Endodermal cell (in vitro differentiated cells): ENCODE data around the gene OR4D11. TPM values are rescaled to one million over a fixed set of nuclear protein-coding genes. Genes with fewer than 3 reads are reported as not detected.
"Not testable (repeated sequence)": the region's sequence is repeated elsewhere in the genome, so short reads cannot be mapped to it uniquely, and the experiment has no call there.

Experiments
- DNase-seq: peaks from one replicate; pipeline ENCODE4 v3.0.0-alpha.2; 2017
- H3K27ac ChIP-seq: 2 replicates; pipeline ENCODE4 v1.5.1; 2013; ENCODE audit warnings: mild to moderate bottlenecking, low read depth, low read length, moderate library complexity
- H3K27me3 ChIP-seq: 2 replicates; pipeline ENCODE4 v1.6.1; 2013; ENCODE audit warnings: mild to moderate bottlenecking, low read length, moderate library complexity; ENCODE audit not compliant: insufficient read depth, control insufficient read depth, poor library complexity, severe bottlenecking
- H3K36me3 ChIP-seq: 2 replicates; pipeline ENCODE4 v1.7.0; 2013; ENCODE audit warnings: mild to moderate bottlenecking, low read length, moderate library complexity; ENCODE audit not compliant: control insufficient read depth, insufficient read depth
- H3K4me1 ChIP-seq: one replicate; pipeline ENCODE4 v1.7.0; 2013; ENCODE audit warnings: low read length; ENCODE audit not compliant: control insufficient read depth, insufficient read depth
- H3K4me3 ChIP-seq: 2 replicates; pipeline ENCODE4 v1.5.1; 2013; ENCODE audit warnings: mild to moderate bottlenecking, low read length, moderate library complexity
- H3K9ac ChIP-seq: 2 replicates; pipeline ENCODE4 v1.6.1; 2013; ENCODE audit warnings: mild to moderate bottlenecking, low read length, moderate library complexity; ENCODE audit not compliant: poor library complexity, severe bottlenecking; ENCODE audit errors: extremely low read depth
- H3K9me3 ChIP-seq: 2 replicates; pipeline ENCODE4 v1.6.1; 2013; ENCODE audit warnings: mild to moderate bottlenecking, low read length, moderate library complexity; ENCODE audit not compliant: control insufficient read depth
- H3K27ac Mint-ChIP-seq: 2 replicates; pipeline ENCODE4 v1.8.0; 2020; ENCODE audit warnings: mixed read lengths
- H3K27me3 Mint-ChIP-seq: 2 replicates; pipeline ENCODE4 v1.8.0; 2021; ENCODE audit warnings: mild to moderate bottlenecking, mixed read lengths; ENCODE audit not compliant: insufficient read depth
- H3K36me3 Mint-ChIP-seq: 2 replicates; pipeline ENCODE4 v1.8.0; 2020; ENCODE audit warnings: low read depth, mixed read lengths
- H3K4me1 Mint-ChIP-seq: 2 replicates; pipeline ENCODE4 v1.8.0; 2020; ENCODE audit warnings: mixed read lengths
- H3K4me3 Mint-ChIP-seq: 2 replicates; pipeline ENCODE4 v1.8.0; 2020; ENCODE audit warnings: mild to moderate bottlenecking, moderate library complexity, mixed read lengths
- H3K9me3 Mint-ChIP-seq: 2 replicates; pipeline ENCODE4 v1.8.0; 2020; ENCODE audit warnings: mild to moderate bottlenecking, mixed read lengths
- CTCF ChIP-seq: fragments of 200-600 bp; sonication (generic); conservative IDR thresholded peaks from 2 replicates; pipeline ENCODE4 v1.5.0; 2021; ENCODE audit warnings: antibody characterized with exemption, mild to moderate bottlenecking
- WGBS, 2 experiments: methylation state at CpG; one replicate each; pipeline versions ENCODE4 v1.1.5 to v1.1.7; 2013; ENCODE audit warnings: missing lambda C conversion rate in 2 of 2, mixed read lengths in 1 of 2; ENCODE audit not compliant: insufficient coverage in 1 of 2, insufficient read length in 1 of 2; 5-methylcytosine and 5-hydroxymethylcytosine counted together
- total RNA-seq, 2 donors: library from RNA; stranded (reverse); fragmentation: NEBNext Ultra II Directional in 1 of 2; extraction: Animal tissue kit (Norgen Biotek cat#: 25700) in 1 of 2; gene quantifications; 2 replicates in 1 of 2; 3 replicates in 1 of 2; pipeline ENCODE4 v1.2.1, GENCODE V29; 2021

Gene OR4D11
- total RNA-seq, 2 donors from 2014 or later, result not detected

- DNase-seq, result no peak
- Histone ChIP-seq H3K9me3 (no peaks in the 10 kb centered on the region), H3K9ac (no peak within 1 kb of the TSS), H3K4me3 (no peak within 1 kb of the TSS), H3K36me3 (no peaks in the 10 kb centered on the region), H3K4me1 (no peaks in the 10 kb centered on the region), H3K27me3 (no peaks in the 10 kb centered on the region), H3K27ac (no peak within 1 kb of the TSS)
- Mint-ChIP-seq H3K4me1 (no peaks in the 10 kb centered on the region), H3K27ac (no peak within 1 kb of the TSS), H3K4me3 (no peak within 1 kb of the TSS), H3K36me3 (no peaks in the 10 kb centered on the region), H3K9me3 (no peaks in the 10 kb centered on the region), H3K27me3 (no peaks in the 10 kb centered on the region)
- TF ChIP-seq CTCF, result no peak
- 96 to 100% methylated on average over 1 of the region's 2 CpGs for WGBS, 2 experiments
Measured at GRCh38 chr11:59510941-59511589, 7.7 kb downstream of the OR4D11 start, which contains the start of gene OR4D9. TSS of gene OR4D9 (plus strand) at chr11:59511539. CDS start at chr11:59514913, 3,374 bp downstream.

- Mint-ChIP-seq H3K36me3 (no peaks in the 10 kb centered on the region), H3K27ac (no peak overlapping the region), H3K9me3 (no peaks in the 10 kb centered on the region), H3K4me3 (no peak overlapping the region), H3K27me3 (no peaks in the 10 kb centered on the region), H3K4me1 (no peaks in the 10 kb centered on the region)
- Histone ChIP-seq H3K4me1 (no peaks in the 10 kb centered on the region), H3K9ac (no peak overlapping the region), H3K9me3 (no peaks in the 10 kb centered on the region), H3K27ac (no peak overlapping the region), H3K27me3 (no peaks in the 10 kb centered on the region), H3K4me3 (no peak overlapping the region), H3K36me3 (no peaks in the 10 kb centered on the region)
- no peak for TF ChIP-seq CTCF
- WGBS, 2 experiments, result 86 to 87% methylated on average over 1 of the region's 1 CpG
- DNase-seq, result no peak
Measured at GRCh38 chr11:59511675-59512074, 8.3 kb downstream of the OR4D11 start.

GRCh38 chr11:59520139-59520538, 16.8 kb downstream of the OR4D11 start:
- not testable (repeated sequence) for H3K36me3 ChIP-seq, H3K27ac Mint-ChIP-seq, H3K4me3 ChIP-seq, H3K27me3 ChIP-seq, H3K9ac ChIP-seq, H3K9me3 ChIP-seq, H3K36me3 Mint-ChIP-seq, H3K27ac ChIP-seq, H3K4me3 Mint-ChIP-seq, DNase-seq, H3K4me1 Mint-ChIP-seq, H3K9me3 Mint-ChIP-seq, H3K4me1 ChIP-seq, H3K27me3 Mint-ChIP-seq
- WGBS, 2 experiments, result 80 to 100% methylated on average over 1 of the region's 2 CpGs

- H3K9ac ChIP-seq, result no peak overlapping the region
- no peak for DNase-seq
- no peaks in the 10 kb centered on the region for H3K9me3 ChIP-seq
- H3K27me3 ChIP-seq, result no peaks in the 10 kb centered on the region
- TF ChIP-seq CTCF, result no peak
- 94 to 96% methylated on average over 3 to 5 of the region's 5 CpGs for WGBS, 2 experiments
- H3K4me1 ChIP-seq, result no peaks in the 10 kb centered on the region
- H3K4me3 Mint-ChIP-seq, result no peak overlapping the region
- H3K9me3 Mint-ChIP-seq, result no peaks in the 10 kb centered on the region
- no peaks in the 10 kb centered on the region for H3K36me3 Mint-ChIP-seq
- no peak overlapping the region for H3K27ac Mint-ChIP-seq
- no peaks in the 10 kb centered on the region for H3K36me3 ChIP-seq
- no peak overlapping the region for H3K4me3 ChIP-seq
- H3K27me3 Mint-ChIP-seq, result no peaks in the 10 kb centered on the region
- peaks cover 4% of the 10 kb centered on the region for H3K4me1 Mint-ChIP-seq
- no peak overlapping the region for H3K27ac ChIP-seq
Measured at GRCh38 chr11:59520741-59521140, 17.4 kb downstream of the OR4D11 start.
